A172 (cell line): ENCODE results near the gene SLC25A29. TPM values are rescaled to one million over a fixed set of nuclear protein-coding genes. Genes with fewer than 3 reads are reported as not detected.

Source experiments
- total RNA-seq: library from RNA; depleted of rRNA; stranded (reverse); fragments of >200 nt; shearing (Covaris generic); gene quantifications from 2 replicates; pipeline ENCODE4 v1.2.3, GENCODE V29; 2014; rRNA removed

SLC25A29 gene
- total RNA-seq, 1 experiment from 2014 or later: 37.5 TPM

Other genes with a start within 250 kb of the SLC25A29 start
- gene EVL, start 241.0 kb downstream of the SLC25A29 start, total RNA-seq: 9.5 and 12.4 TPM in 2 replicates
- gene DEGS2, start 146.8 kb downstream of the SLC25A29 start, total RNA-seq: not detected in 2 replicates
- 31.0 and 31.3 TPM in 2 replicates for gene YY1, start 67.3 kb downstream of the SLC25A29 start, total RNA-seq
- 0.24 TPM in 1 of 2 replicates, not detected in the other for gene SLC25A47, start 16.9 kb upstream of the SLC25A29 start, total RNA-seq
- gene WDR25, start 70.0 kb upstream of the SLC25A29 start, total RNA-seq: 11.2 and 12.9 TPM in 2 replicates